ENCODE results near the gene IFFO2. TPM values are rescaled to one million over a fixed set of nuclear protein-coding genes. Genes with fewer than 3 reads are reported as not detected.

The IFFO2 gene
- total RNA-seq, 2 donors from 2014 or later, result 4.6 to 6.4 TPM

DNA sequence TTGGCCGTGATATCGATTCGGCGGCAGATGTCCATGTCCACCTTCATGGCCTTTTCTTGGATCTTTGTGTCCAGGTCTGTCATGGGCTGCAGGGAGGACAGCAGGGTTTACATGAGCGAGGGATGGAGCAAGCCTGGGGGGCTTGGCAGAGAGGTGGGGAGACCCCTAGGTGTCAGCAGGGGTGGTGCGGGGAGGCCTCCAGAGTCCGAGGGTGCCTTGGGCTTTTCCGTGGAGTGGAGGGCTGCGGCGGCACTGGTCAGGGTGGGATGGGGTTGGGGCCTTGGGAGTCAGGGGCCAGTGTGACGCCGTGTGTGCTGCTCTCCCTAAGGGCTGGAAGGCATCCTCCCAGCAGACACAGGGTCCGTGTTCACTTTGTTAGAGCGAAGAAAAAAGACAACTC, 38.1 kb downstream of the IFFO2 start:
- Histone ChIP-seq H3K27me3 (ENCODE audit: control insufficient read depth, insufficient read depth, low read length, poor library complexity, severe bottlenecking) (no peaks in the 10 kb centered on the region), H3K27ac (ENCODE audit: low read depth, low read length) (no peak overlapping the region), H3K36me3 (ENCODE audit: control insufficient read depth, insufficient read depth, low read length) (peaks cover 4% of the 10 kb centered on the region), H3K4me3 (ENCODE audit: low read length) (no peak overlapping the region), H3K9ac (ENCODE audit: extremely low read depth, low read length, poor library complexity, severe bottlenecking) (no peak overlapping the region), H3K4me1 (ENCODE audit: control insufficient read depth, insufficient read depth, low read length) (no peaks in the 10 kb centered on the region), H3K9me3 (ENCODE audit: control insufficient read depth, low read length) (no peaks in the 10 kb centered on the region)
- Mint-ChIP-seq H3K4me1 (peaks cover 8% of the 10 kb centered on the region), H3K27me3 (ENCODE audit: insufficient read depth) (no peaks in the 10 kb centered on the region), H3K4me3 (no peak overlapping the region), H3K36me3 (ENCODE audit: low read depth) (peaks cover 5% of the 10 kb centered on the region), H3K9me3 (no peaks in the 10 kb centered on the region), H3K27ac (peak overlapping the region; percentile 69)
- peak; percentile 16 for TF ChIP-seq CTCF (conservative IDR thresholded peaks at IDR 0.05)
- no peak for DNase-seq
- WGBS, 2 experiments (ENCODE audit: insufficient coverage in 1 of 2, insufficient read length in 1 of 2), result 95 to 96% methylated on average over 13 to 14 of the region's 14 CpGs

- no peaks in the 10 kb centered on the region for H3K9me3 ChIP-seq (ENCODE audit: control insufficient read depth, low read length)
- no peaks in the 10 kb centered on the region for H3K27me3 Mint-ChIP-seq (ENCODE audit: insufficient read depth)
- no peak for DNase-seq
- no peaks in the 10 kb centered on the region for H3K9me3 Mint-ChIP-seq
- H3K36me3 ChIP-seq (ENCODE audit: control insufficient read depth, insufficient read depth, low read length), result peaks cover 4% of the 10 kb centered on the region
- H3K36me3 Mint-ChIP-seq (ENCODE audit: low read depth), result peaks cover 7% of the 10 kb centered on the region
- no peak overlapping the region for H3K27ac ChIP-seq (ENCODE audit: low read depth, low read length)
- no peak overlapping the region for H3K4me3 Mint-ChIP-seq
- 87 to 94% methylated on average over 21 to 30 of the region's 30 CpGs for WGBS, 2 experiments (ENCODE audit: insufficient coverage in 1 of 2, insufficient read length in 1 of 2)
- H3K27me3 ChIP-seq (ENCODE audit: control insufficient read depth, insufficient read depth, low read length, poor library complexity, severe bottlenecking), result no peaks in the 10 kb centered on the region
- H3K4me1 ChIP-seq (ENCODE audit: control insufficient read depth, insufficient read depth, low read length), result no peaks in the 10 kb centered on the region
- TF ChIP-seq CTCF (conservative IDR thresholded peaks at IDR 0.05), result no peak
- H3K4me3 ChIP-seq (ENCODE audit: low read length), result no peak overlapping the region
- H3K9ac ChIP-seq (ENCODE audit: extremely low read depth, low read length, poor library complexity, severe bottlenecking), result no peak overlapping the region
- H3K4me1 Mint-ChIP-seq, result peaks cover 10% of the 10 kb centered on the region
- peak overlapping the region; percentile 52 for H3K27ac Mint-ChIP-seq
These were observed 39.2 kb downstream of the IFFO2 start for GRCh38 chr1:18917071-18917799.

GRCh38 chr1:18915341-18915740, 41.1 kb downstream of the IFFO2 start:
- Mint-ChIP-seq H3K36me3 (ENCODE audit: low read depth) (peaks cover 16% of the 10 kb centered on the region), H3K27me3 (ENCODE audit: insufficient read depth) (no peaks in the 10 kb centered on the region), H3K9me3 (no peaks in the 10 kb centered on the region), H3K4me1 (peaks cover 10% of the 10 kb centered on the region), H3K27ac (no peak overlapping the region), H3K4me3 (no peak overlapping the region)
- Histone ChIP-seq H3K27me3 (ENCODE audit: control insufficient read depth, insufficient read depth, low read length, poor library complexity, severe bottlenecking) (no peaks in the 10 kb centered on the region), H3K27ac (ENCODE audit: low read depth, low read length) (no peak overlapping the region), H3K36me3 (ENCODE audit: control insufficient read depth, insufficient read depth, low read length) (peaks cover 8% of the 10 kb centered on the region), H3K4me1 (ENCODE audit: control insufficient read depth, insufficient read depth, low read length) (no peaks in the 10 kb centered on the region), H3K4me3 (ENCODE audit: low read length) (no peak overlapping the region), H3K9me3 (ENCODE audit: control insufficient read depth, low read length) (no peaks in the 10 kb centered on the region), H3K9ac (ENCODE audit: extremely low read depth, low read length, poor library complexity, severe bottlenecking) (no peak overlapping the region)
- 90 to 91% methylated on average over 6 to 7 of the region's 7 CpGs for WGBS, 2 experiments (ENCODE audit: insufficient coverage in 1 of 2, insufficient read length in 1 of 2)
- no peak for TF ChIP-seq CTCF (conservative IDR thresholded peaks at IDR 0.05)
- no peak for DNase-seq

All from endodermal cell (in vitro differentiated cells).